Endodermal cell (in vitro differentiated cells): ENCODE measurements around the gene RDM1. TPM values are rescaled to one million over a fixed set of nuclear protein-coding genes. Genes with fewer than 3 reads are reported as not detected.
"Not testable (repeated sequence)": the region's sequence is repeated elsewhere in the genome, so short reads cannot be mapped to it uniquely, and the experiment has no call there.

Experiments used
- DNase-seq: peaks from one replicate; pipeline ENCODE4 v3.0.0-alpha.2; 2017
- H3K27ac ChIP-seq: 2 replicates; pipeline ENCODE4 v1.5.1; 2013; ENCODE audit warnings: mild to moderate bottlenecking, low read depth, low read length, moderate library complexity
- H3K27me3 ChIP-seq: 2 replicates; pipeline ENCODE4 v1.6.1; 2013; ENCODE audit warnings: mild to moderate bottlenecking, low read length, moderate library complexity; ENCODE audit not compliant: insufficient read depth, control insufficient read depth, poor library complexity, severe bottlenecking
- H3K36me3 ChIP-seq: 2 replicates; pipeline ENCODE4 v1.7.0; 2013; ENCODE audit warnings: mild to moderate bottlenecking, low read length, moderate library complexity; ENCODE audit not compliant: control insufficient read depth, insufficient read depth
- H3K4me1 ChIP-seq: one replicate; pipeline ENCODE4 v1.7.0; 2013; ENCODE audit warnings: low read length; ENCODE audit not compliant: control insufficient read depth, insufficient read depth
- H3K4me3 ChIP-seq: 2 replicates; pipeline ENCODE4 v1.5.1; 2013; ENCODE audit warnings: mild to moderate bottlenecking, low read length, moderate library complexity
- H3K9ac ChIP-seq: 2 replicates; pipeline ENCODE4 v1.6.1; 2013; ENCODE audit warnings: mild to moderate bottlenecking, low read length, moderate library complexity; ENCODE audit not compliant: poor library complexity, severe bottlenecking; ENCODE audit errors: extremely low read depth
- H3K9me3 ChIP-seq: 2 replicates; pipeline ENCODE4 v1.6.1; 2013; ENCODE audit warnings: mild to moderate bottlenecking, low read length, moderate library complexity; ENCODE audit not compliant: control insufficient read depth
- H3K27ac Mint-ChIP-seq: 2 replicates; pipeline ENCODE4 v1.8.0; 2020; ENCODE audit warnings: mixed read lengths
- H3K27me3 Mint-ChIP-seq: 2 replicates; pipeline ENCODE4 v1.8.0; 2021; ENCODE audit warnings: mild to moderate bottlenecking, mixed read lengths; ENCODE audit not compliant: insufficient read depth
- H3K36me3 Mint-ChIP-seq: 2 replicates; pipeline ENCODE4 v1.8.0; 2020; ENCODE audit warnings: low read depth, mixed read lengths
- H3K4me1 Mint-ChIP-seq: 2 replicates; pipeline ENCODE4 v1.8.0; 2020; ENCODE audit warnings: mixed read lengths
- H3K4me3 Mint-ChIP-seq: 2 replicates; pipeline ENCODE4 v1.8.0; 2020; ENCODE audit warnings: mild to moderate bottlenecking, moderate library complexity, mixed read lengths
- H3K9me3 Mint-ChIP-seq: 2 replicates; pipeline ENCODE4 v1.8.0; 2020; ENCODE audit warnings: mild to moderate bottlenecking, mixed read lengths
- WGBS, 2 experiments: methylation state at CpG; one replicate each; pipeline versions ENCODE4 v1.1.5 to v1.1.7; 2013; ENCODE audit warnings: missing lambda C conversion rate in 2 of 2, mixed read lengths in 1 of 2; ENCODE audit not compliant: insufficient coverage in 1 of 2, insufficient read length in 1 of 2; 5-methylcytosine and 5-hydroxymethylcytosine counted together
- total RNA-seq, 2 donors: library from RNA; stranded (reverse); fragmentation: NEBNext Ultra II Directional in 1 of 2; extraction: Animal tissue kit (Norgen Biotek cat#: 25700) in 1 of 2; gene quantifications; 2 replicates in 1 of 2; 3 replicates in 1 of 2; pipeline ENCODE4 v1.2.1, GENCODE V29; 2021
- TF ChIP-seq, protein P1 (sequence below): fragments of 200-600 bp; sonication (generic); conservative IDR thresholded peaks from 2 replicates; pipeline ENCODE4 v1.5.0; 2021; ENCODE audit warnings: antibody characterized with exemption, mild to moderate bottlenecking

Gene RDM1
- total RNA-seq, 2 donors from 2014 or later: 5.3 to 14.2 TPM

DNA sequence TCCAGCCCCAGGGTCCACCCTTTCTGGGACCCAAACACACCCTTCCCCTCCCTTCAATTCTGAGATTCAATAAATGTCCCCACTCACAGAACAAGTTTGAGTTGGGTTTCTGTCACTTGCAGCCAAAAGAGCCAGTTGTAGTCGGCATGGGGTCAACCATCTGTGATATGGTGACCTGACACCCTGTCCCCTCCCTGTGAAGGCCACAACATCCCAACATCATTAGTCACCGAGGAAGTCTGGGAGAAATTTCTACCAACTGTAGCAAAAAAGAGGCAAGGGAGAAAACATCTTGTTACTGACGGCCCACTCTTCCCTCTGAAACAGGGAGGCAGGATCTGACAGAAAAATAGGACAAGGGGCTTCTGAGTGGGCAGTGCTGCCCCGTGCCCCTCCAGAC, 13.6 kb upstream of the RDM1 start:
- H3K4me3 Mint-ChIP-seq: no peak overlapping the region
- Histone ChIP-seq H3K36me3 (no peaks in the 10 kb centered on the region), H3K27me3 (no peaks in the 10 kb centered on the region), H3K9me3 (no peaks in the 10 kb centered on the region), H3K27ac (no peak overlapping the region), H3K4me1 (peaks cover 7% of the 10 kb centered on the region), H3K4me3 (no peak overlapping the region), H3K9ac (no peak overlapping the region)
- H3K27ac Mint-ChIP-seq: no peak overlapping the region
- 91% methylated on average over 4 of the region's 4 CpGs for WGBS, 2 experiments
- H3K9me3 Mint-ChIP-seq: peaks cover 9% of the 10 kb centered on the region
- TF ChIP-seq, protein P1, sequence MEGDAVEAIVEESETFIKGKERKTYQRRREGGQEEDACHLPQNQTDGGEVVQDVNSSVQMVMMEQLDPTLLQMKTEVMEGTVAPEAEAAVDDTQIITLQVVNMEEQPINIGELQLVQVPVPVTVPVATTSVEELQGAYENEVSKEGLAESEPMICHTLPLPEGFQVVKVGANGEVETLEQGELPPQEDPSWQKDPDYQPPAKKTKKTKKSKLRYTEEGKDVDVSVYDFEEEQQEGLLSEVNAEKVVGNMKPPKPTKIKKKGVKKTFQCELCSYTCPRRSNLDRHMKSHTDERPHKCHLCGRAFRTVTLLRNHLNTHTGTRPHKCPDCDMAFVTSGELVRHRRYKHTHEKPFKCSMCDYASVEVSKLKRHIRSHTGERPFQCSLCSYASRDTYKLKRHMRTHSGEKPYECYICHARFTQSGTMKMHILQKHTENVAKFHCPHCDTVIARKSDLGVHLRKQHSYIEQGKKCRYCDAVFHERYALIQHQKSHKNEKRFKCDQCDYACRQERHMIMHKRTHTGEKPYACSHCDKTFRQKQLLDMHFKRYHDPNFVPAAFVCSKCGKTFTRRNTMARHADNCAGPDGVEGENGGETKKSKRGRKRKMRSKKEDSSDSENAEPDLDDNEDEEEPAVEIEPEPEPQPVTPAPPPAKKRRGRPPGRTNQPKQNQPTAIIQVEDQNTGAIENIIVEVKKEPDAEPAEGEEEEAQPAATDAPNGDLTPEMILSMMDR: no peak
- no peaks in the 10 kb centered on the region for H3K27me3 Mint-ChIP-seq
- peaks cover 21% of the 10 kb centered on the region for H3K4me1 Mint-ChIP-seq
- DNase-seq: no peak
- no peaks in the 10 kb centered on the region for H3K36me3 Mint-ChIP-seq

DNA sequence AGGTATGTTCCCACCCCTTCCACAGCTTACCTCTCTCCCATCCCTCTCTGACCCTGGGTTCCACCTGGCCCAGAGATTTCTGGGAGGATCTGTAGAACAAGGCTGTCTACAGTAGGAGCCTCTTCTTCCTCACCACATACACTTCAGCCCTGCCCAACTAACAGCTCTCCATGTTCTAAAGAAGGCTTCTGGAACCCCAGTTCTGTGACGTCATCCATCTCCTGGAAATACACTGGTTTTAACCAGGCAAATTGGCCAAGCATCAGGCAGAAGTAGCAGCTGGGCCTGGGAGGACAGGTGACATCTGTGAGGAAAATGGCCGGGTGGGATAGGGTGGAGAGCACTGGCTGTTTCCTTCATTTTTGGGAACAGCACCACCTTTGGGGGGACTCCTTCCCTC, 13.0 kb upstream of the RDM1 start, which contains the start of gene LYZL6:
LYZL6 (minus strand) TSS at position 177 of the 400 bp plus-strand sequence. CDS start 4,357 bp downstream, outside the sequence.
- WGBS, 2 experiments: 90% methylated on average over 2 of the region's 2 CpGs; no CpG with 5 or more reads in 1 of the 2 experiments
- H3K9me3 ChIP-seq: no peaks in the 10 kb centered on the region
- TF ChIP-seq, protein P1: no peak
- Mint-ChIP-seq H3K27ac (peak within 1 kb of the TSS; percentile 59), H3K4me1 (peaks cover 21% of the 10 kb centered on the region), H3K4me3 (peak within 1 kb of the TSS; percentile 31), H3K36me3 (no peaks in the 10 kb centered on the region), H3K9me3 (peaks cover 9% of the 10 kb centered on the region), H3K27me3 (no peaks in the 10 kb centered on the region)
- H3K4me3 ChIP-seq: peak within 1 kb of the TSS; percentile 44
- peak within 1 kb of the TSS; percentile 12 for H3K27ac ChIP-seq
- peak within 1 kb of the TSS; percentile 29 for H3K9ac ChIP-seq
- H3K36me3 ChIP-seq: no peaks in the 10 kb centered on the region
- peaks cover 7% of the 10 kb centered on the region for H3K4me1 ChIP-seq
- no peaks in the 10 kb centered on the region for H3K27me3 ChIP-seq
- DNase-seq: no peak

DNA sequence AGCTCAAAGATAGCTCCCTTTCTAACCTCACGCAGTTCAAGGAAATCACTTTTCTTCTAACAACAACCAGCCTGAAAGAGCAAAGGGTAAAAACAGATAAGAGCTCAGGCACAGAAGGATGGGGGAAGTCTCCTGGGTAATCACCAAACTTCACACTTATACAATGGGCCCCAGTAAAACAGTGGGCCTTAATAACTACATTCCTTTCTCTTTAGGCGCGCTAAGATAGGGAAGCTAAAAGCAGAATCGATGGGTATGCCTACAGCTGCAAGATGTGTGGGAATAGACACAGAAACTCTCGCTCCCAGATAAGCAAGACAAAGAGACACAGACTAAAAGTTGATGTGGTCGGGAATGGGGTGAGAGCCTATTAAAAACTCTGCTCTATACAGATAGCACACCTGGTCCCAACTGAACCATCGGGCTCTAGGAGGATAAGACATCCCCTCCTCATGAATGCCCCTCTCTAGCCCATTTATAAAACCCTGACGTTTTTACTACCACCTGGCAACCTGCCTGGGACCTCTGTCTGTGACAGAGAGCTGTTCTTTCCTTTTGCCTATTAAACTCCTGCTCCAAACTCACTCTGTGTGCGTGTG, 12.1 kb upstream of the RDM1 start:
- peak; percentile 55 for DNase-seq
- Histone ChIP-seq H3K27ac (peak overlapping the region; percentile 40), H3K36me3 (no peaks in the 10 kb centered on the region), H3K9me3 (no peaks in the 10 kb centered on the region), H3K4me3 (peak overlapping the region; percentile 44), H3K4me1 (peaks cover 7% of the 10 kb centered on the region), H3K9ac (peak overlapping the region; percentile 29), H3K27me3 (no peaks in the 10 kb centered on the region)
- Mint-ChIP-seq H3K27me3 (no peaks in the 10 kb centered on the region), H3K9me3 (peaks cover 9% of the 10 kb centered on the region), H3K36me3 (no peaks in the 10 kb centered on the region), H3K27ac (peak overlapping the region; percentile 59), H3K4me1 (peaks cover 21% of the 10 kb centered on the region), H3K4me3 (peak overlapping the region; percentile 31)
- TF ChIP-seq, protein P1: no peak
- 69 to 84% methylated on average over 8 to 9 of the region's 9 CpGs for WGBS, 2 experiments

DNA sequence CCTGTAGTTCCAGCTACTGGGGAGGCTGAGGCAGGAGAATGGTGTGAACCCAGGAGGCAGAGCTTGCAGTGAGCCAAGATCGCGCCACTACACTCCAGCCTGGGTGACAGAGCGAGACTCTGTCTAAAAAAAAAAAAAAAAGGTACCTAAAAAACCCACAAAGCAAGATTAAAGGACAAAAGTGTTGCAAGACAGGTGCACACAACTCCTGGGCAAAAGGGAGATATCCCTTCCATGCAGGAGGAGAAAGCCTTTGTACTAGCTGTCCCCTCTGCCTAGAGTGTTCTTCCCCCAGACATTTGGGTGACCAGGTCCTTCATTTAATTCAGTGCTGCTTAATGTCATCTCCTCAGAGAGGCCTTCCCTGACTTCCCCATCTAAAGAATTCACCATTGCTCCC, 7.9 kb upstream of the RDM1 start:
- WGBS, 2 experiments: 100% methylated on average over 3 of the region's 3 CpGs; no CpG with 5 or more reads in 1 of the 2 experiments
- H3K4me1 ChIP-seq, H3K4me3 ChIP-seq, H3K4me3 Mint-ChIP-seq, DNase-seq, H3K27ac ChIP-seq, H3K9me3 Mint-ChIP-seq, H3K27me3 Mint-ChIP-seq, H3K36me3 ChIP-seq, H3K27ac Mint-ChIP-seq, H3K36me3 Mint-ChIP-seq, H3K9me3 ChIP-seq, H3K9ac ChIP-seq, H3K27me3 ChIP-seq: not testable (repeated sequence)
- peaks cover 18% of the 10 kb centered on the region for H3K4me1 Mint-ChIP-seq
